ENCODE results near the gene FPR3.
"Not testable (repeated sequence)": the region's sequence is repeated elsewhere in the genome, so short reads cannot be mapped to it uniquely, and the experiment has no call there.

The FPR3 gene

GRCh38 chr19:51800473-51801244 lies 5.7 kb downstream of the FPR3 start:
- TF ChIP-seq POLR2AphosphoS5 (IDR thresholded peaks at IDR 0.05; ENCODE audit: low read depth), result no peak
- no peak overlapping the region for H3K27ac ChIP-seq (replicated peaks)
- no peaks in the 10 kb centered on the region for H3K27me3 ChIP-seq (ENCODE audit: insufficient read depth, poor library complexity, severe bottlenecking)
- H3K4me3 ChIP-seq (replicated peaks; ENCODE audit: insufficient read depth, low read length), result no peak overlapping the region
- DNase-seq (ENCODE audit: low read depth in 1 of 2, low spot score in 1 of 2), result no peak

- TF ChIP-seq GABPA (IDR thresholded peaks at IDR 0.05; ENCODE audit: low read depth), result no peak
- TF ChIP-seq, protein P1, sequence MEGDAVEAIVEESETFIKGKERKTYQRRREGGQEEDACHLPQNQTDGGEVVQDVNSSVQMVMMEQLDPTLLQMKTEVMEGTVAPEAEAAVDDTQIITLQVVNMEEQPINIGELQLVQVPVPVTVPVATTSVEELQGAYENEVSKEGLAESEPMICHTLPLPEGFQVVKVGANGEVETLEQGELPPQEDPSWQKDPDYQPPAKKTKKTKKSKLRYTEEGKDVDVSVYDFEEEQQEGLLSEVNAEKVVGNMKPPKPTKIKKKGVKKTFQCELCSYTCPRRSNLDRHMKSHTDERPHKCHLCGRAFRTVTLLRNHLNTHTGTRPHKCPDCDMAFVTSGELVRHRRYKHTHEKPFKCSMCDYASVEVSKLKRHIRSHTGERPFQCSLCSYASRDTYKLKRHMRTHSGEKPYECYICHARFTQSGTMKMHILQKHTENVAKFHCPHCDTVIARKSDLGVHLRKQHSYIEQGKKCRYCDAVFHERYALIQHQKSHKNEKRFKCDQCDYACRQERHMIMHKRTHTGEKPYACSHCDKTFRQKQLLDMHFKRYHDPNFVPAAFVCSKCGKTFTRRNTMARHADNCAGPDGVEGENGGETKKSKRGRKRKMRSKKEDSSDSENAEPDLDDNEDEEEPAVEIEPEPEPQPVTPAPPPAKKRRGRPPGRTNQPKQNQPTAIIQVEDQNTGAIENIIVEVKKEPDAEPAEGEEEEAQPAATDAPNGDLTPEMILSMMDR (IDR thresholded peaks at IDR 0.05; ENCODE audit: insufficient read depth, low read length), result no peak
- TF ChIP-seq REST (IDR thresholded peaks at IDR 0.05; ENCODE audit: insufficient replicate concordance, low read depth), result no peak
- TF ChIP-seq POLR2AphosphoS5 (IDR thresholded peaks at IDR 0.05; ENCODE audit: low read depth), result no peak
- TF ChIP-seq SPI1 (IDR thresholded peaks at IDR 0.05; ENCODE audit: borderline replicate concordance, low read depth), result no peak
- no peak overlapping the region for H3K4me3 ChIP-seq (replicated peaks; ENCODE audit: insufficient read depth, low read length)
- DNase-seq (ENCODE audit: low read depth in 1 of 2, low spot score in 1 of 2), result no peak
- no peaks in the 10 kb centered on the region for H3K27me3 ChIP-seq (ENCODE audit: insufficient read depth, poor library complexity, severe bottlenecking)
- H3K27ac ChIP-seq (replicated peaks), result no peak overlapping the region
Observed at GRCh38 chr19:51802775-51803174, 7.8 kb downstream of the FPR3 start.

GRCh38 chr19:51803519-51803918 lies 8.6 kb downstream of the FPR3 start:
- H3K27ac ChIP-seq (replicated peaks), result peak overlapping the region; percentile 57
- H3K27me3 ChIP-seq (ENCODE audit: insufficient read depth, poor library complexity, severe bottlenecking), result no peaks in the 10 kb centered on the region
- H3K4me3 ChIP-seq (replicated peaks; ENCODE audit: insufficient read depth, low read length), result no peak overlapping the region
- TF ChIP-seq GABPA (IDR thresholded peaks at IDR 0.05; ENCODE audit: low read depth), result no peak
- DNase-seq (ENCODE audit: low read depth in 1 of 2, low spot score in 1 of 2), result no peak

DNA sequence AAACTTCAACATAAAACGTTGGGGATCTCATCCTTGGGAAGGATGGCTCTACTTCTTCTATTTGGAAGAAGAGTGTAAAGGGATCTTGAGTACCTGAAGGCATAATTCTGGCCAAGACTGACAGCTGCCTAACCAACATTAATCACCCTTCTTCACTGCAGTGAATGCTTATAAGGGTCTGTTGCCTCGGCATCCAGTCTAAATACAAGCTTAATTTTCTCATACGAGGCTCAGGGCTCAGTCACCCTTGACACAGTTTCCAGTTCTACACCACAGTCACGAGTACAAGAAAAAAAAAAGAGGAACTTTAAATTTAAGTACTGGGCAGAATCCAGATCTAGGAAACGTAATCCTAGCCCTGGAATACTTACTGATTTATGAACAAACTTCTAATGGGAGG lies 9.0 kb downstream of the FPR3 start:
- Histone ChIP-seq H3K4me3 (replicated peaks; ENCODE audit: insufficient read depth, low read length) (no peak overlapping the region), H3K27me3 (ENCODE audit: insufficient read depth, poor library complexity, severe bottlenecking) (no peaks in the 10 kb centered on the region), H3K27ac (replicated peaks) (peak overlapping the region; percentile 57)
- TF ChIP-seq GABPA (IDR thresholded peaks at IDR 0.05; ENCODE audit: low read depth), result no peak
- no peak for TF ChIP-seq SPI1 (IDR thresholded peaks at IDR 0.05; ENCODE audit: borderline replicate concordance, low read depth)
- TF ChIP-seq, protein P1 (IDR thresholded peaks at IDR 0.05; ENCODE audit: insufficient read depth, low read length), result no peak
- TF ChIP-seq REST (IDR thresholded peaks at IDR 0.05; ENCODE audit: insufficient replicate concordance, low read depth), result no peak
- no peak for TF ChIP-seq POLR2AphosphoS5 (IDR thresholded peaks at IDR 0.05; ENCODE audit: low read depth)
- DNase-seq (ENCODE audit: low read depth in 1 of 2, low spot score in 1 of 2), result peak in 1 of 2 experiments; percentile 19

DNA sequence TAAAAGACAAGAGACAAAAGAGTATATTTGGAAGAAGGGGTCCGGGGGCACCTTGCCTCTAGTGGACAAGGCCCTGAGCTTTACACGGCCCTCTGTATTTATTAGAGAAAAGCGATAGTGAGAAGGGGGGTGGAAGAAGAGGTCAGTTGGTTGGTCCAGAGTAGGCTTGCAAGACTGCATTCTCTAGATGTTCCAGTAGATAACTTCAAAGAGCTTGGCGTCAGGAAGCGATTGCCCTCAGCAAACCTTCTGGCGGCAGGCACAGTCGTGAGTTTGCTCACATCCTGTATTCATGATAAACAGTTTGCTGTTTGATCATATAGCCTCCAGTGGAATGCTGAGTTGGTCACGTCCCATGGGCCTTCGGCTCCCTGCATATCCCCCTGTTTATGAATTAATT lies 9.8 kb downstream of the FPR3 start:
- H3K4me3 ChIP-seq (replicated peaks; ENCODE audit: insufficient read depth, low read length); DNase-seq (ENCODE audit: low read depth in 1 of 2, low spot score in 1 of 2); H3K27me3 ChIP-seq (ENCODE audit: insufficient read depth, poor library complexity, severe bottlenecking): not testable (repeated sequence)
- H3K27ac ChIP-seq (replicated peaks), result peak overlapping the region; percentile 7; the same call in 1 of the 2 replicates

DNA sequence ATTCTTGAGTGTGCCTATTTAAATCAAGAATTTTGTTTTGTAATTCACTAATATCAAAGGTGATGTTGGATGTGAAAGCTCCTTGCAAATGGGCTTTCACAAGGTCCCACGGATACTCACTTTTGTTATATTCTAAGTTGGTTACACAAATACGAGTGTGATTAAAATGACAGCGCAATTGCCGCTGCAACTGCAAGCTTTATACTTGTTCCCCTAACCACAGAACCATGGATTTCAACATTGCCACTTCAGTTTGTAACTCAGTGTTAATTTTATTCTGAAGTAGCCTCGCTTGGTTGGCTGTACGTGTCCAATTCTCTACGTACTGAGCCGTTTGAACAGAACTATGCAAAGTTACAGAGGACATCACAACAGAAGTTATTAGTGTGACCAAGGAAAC lies 10.4 kb downstream of the FPR3 start:
- H3K27me3 ChIP-seq (ENCODE audit: insufficient read depth, poor library complexity, severe bottlenecking); H3K4me3 ChIP-seq (replicated peaks; ENCODE audit: insufficient read depth, low read length): not testable (repeated sequence)
- H3K27ac ChIP-seq (replicated peaks), result 0 out of 2 replicates have a peak overlapping the region, but pooled peaks have one; percentile 7
- DNase-seq (ENCODE audit: low read depth in 1 of 2, low spot score in 1 of 2), result peak in 1 of 2 experiments; percentile 36

DNA sequence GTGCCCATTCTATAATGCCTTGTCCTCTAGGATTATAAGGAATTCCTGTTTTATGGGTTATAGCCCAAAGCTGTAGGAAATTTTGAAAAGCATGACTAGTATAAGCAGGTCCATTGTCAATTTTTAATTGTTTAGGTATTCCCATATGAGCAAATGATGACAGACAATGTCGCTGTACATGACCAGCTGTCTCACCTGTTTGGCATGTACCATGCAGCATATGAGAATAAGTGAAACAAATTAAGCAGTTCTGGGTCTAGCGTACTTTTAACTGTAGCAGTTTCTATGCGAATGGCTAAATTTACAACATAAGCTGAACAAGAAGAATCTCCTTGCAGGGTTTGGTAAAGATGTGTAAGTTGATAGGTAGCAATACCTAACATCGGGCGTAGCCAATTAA lies 11.6 kb downstream of the FPR3 start:
- not testable (repeated sequence) for H3K27me3 ChIP-seq (ENCODE audit: insufficient read depth, poor library complexity, severe bottlenecking); H3K27ac ChIP-seq (replicated peaks); H3K4me3 ChIP-seq (replicated peaks; ENCODE audit: insufficient read depth, low read length); DNase-seq (ENCODE audit: low read depth in 1 of 2, low spot score in 1 of 2)
